NCI-H1417 (cell line): ENCODE measurements around the gene PNPO.
A peak's percentile ranks its signal among the peaks of the same experiment; 100 is the strongest.
"Not testable (repeated sequence)": the region's sequence is repeated elsewhere in the genome, so short reads cannot be mapped to it uniquely, and the experiment has no call there.

Experiments
- DNase-seq, 3 experiments: peaks; one replicate each; lab custom pipeline; 2025; lab: John Stamatoyannopoulos, UW

Gene PNPO

GRCh38 chr17:47975189-47975822 lies 33.9 kb downstream of the PNPO start:
- no peak for DNase-seq

- no peak for DNase-seq
Measured at GRCh38 chr17:47975823-47976205, 34.4 kb downstream of the PNPO start.

GRCh38 chr17:47978324-47978723 lies 37.0 kb downstream of the PNPO start:
- DNase-seq = peak; percentile 61 to 86 (median 66)

- peak; percentile 39 to 73 (median 59) for DNase-seq
Measured at GRCh38 chr17:47980541-47980940, 39.2 kb downstream of the PNPO start.

GRCh38 chr17:47981462-47981861 lies 40.1 kb downstream of the PNPO start:
- no peak for DNase-seq

GRCh38 chr17:47982091-47982617 lies 40.8 kb downstream of the PNPO start:
- DNase-seq = peak in 2 of 3 experiments; percentile 38 to 83

- no peak for DNase-seq
Measured at GRCh38 chr17:47982645-47983390, 41.4 kb downstream of the PNPO start.

- no peak for DNase-seq
Measured at GRCh38 chr17:47983492-47984223, 42.3 kb downstream of the PNPO start.

- no peak for DNase-seq
Measured at GRCh38 chr17:47986520-47986919, 45.1 kb downstream of the PNPO start.

GRCh38 chr17:47987240-47987835 lies 46.0 kb downstream of the PNPO start:
- peak; percentile 79 to 96 (median 90) for DNase-seq

- not testable (repeated sequence) for DNase-seq
Measured at GRCh38 chr17:47988445-47988844, 47.1 kb downstream of the PNPO start.

- DNase-seq = no peak
Measured at GRCh38 chr17:47989159-47989558, 47.8 kb downstream of the PNPO start.

GRCh38 chr17:47989700-47990099 lies 48.3 kb downstream of the PNPO start:
- DNase-seq = no peak

GRCh38 chr17:47990962-47991731 lies 49.8 kb downstream of the PNPO start:
- peak in 2 of 3 experiments; percentile 59 to 82 for DNase-seq

- DNase-seq = peak in 1 of 3 experiments; percentile 37
Measured at GRCh38 chr17:47992216-47992615, 50.8 kb downstream of the PNPO start.

- peak in 2 of 3 experiments; percentile 39 to 70 for DNase-seq
Measured at GRCh38 chr17:47993031-47993564, 51.7 kb downstream of the PNPO start.

GRCh38 chr17:47993964-47994363 lies 52.6 kb downstream of the PNPO start:
- DNase-seq = no peak

- no peak for DNase-seq
Measured at GRCh38 chr17:47994724-47995123, 53.4 kb downstream of the PNPO start.

- DNase-seq = peak in 2 of 3 experiments; percentile 50 to 85
Measured at GRCh38 chr17:47995241-47995935, 54.0 kb downstream of the PNPO start.

- no peak for DNase-seq
Measured at GRCh38 chr17:47996201-47996600, 54.8 kb downstream of the PNPO start.
